DOHH2 (cell line): ENCODE results near the gene SF3B3.

Experiments
- H3F3A ChIP-seq: fragments of 200-600 bp; sonication (generic), shearing (Covaris generic); 2 replicates; pipeline ENCODE4 v1.6.0; 2016; ENCODE audit warnings: antibody characterized with exemption, mild to moderate bottlenecking; ENCODE audit not compliant: control insufficient read depth, insufficient read depth
- H3K27ac ChIP-seq: fragments of 200-600 bp; sonication (generic); 2 replicates; pipeline ENCODE4 v1.5.1; 2014; ENCODE audit warnings: low read depth, mild to moderate bottlenecking, low read length, moderate library complexity
- H3K27me3 ChIP-seq: fragments of 200-600 bp; sonication (generic); 2 replicates; pipeline ENCODE4 v1.6.1; 2014; ENCODE audit warnings: mild to moderate bottlenecking, low read length, mixed read lengths; ENCODE audit not compliant: control insufficient read depth
- H3K36me3 ChIP-seq: fragments of 200-600 bp; sonication (generic); 2 replicates; pipeline ENCODE4 v1.6.1; 2014; ENCODE audit warnings: mild to moderate bottlenecking, low read length, moderate library complexity, mixed read lengths; ENCODE audit not compliant: control insufficient read depth
- H3K4me1 ChIP-seq: fragments of 200-600 bp; sonication (generic); 2 replicates; pipeline ENCODE4 v1.6.1; 2014; ENCODE audit warnings: mild to moderate bottlenecking, low read length, mixed read lengths; ENCODE audit not compliant: control insufficient read depth
- H3K4me2 ChIP-seq: fragments of 200-600 bp; sonication (generic); 2 replicates; pipeline ENCODE4 v1.6.0; 2014; ENCODE audit warnings: mild to moderate bottlenecking, low read length, moderate library complexity
- H3K4me3 ChIP-seq: fragments of 200-600 bp; sonication (generic); 2 replicates; pipeline ENCODE4 v1.5.1; 2014; ENCODE audit warnings: mild to moderate bottlenecking, low read length, mixed read lengths
- H3K79me2 ChIP-seq: fragments of 200-600 bp; sonication (generic); 2 replicates; pipeline ENCODE4 v1.6.1; 2014; ENCODE audit warnings: mild to moderate bottlenecking, low read length, mixed read lengths; ENCODE audit not compliant: control insufficient read depth
- H3K9me2 ChIP-seq: fragments of 200-600 bp; sonication (generic); replicated peaks from 2 replicates; pipeline ENCODE4 v1.6.1; 2014; ENCODE audit warnings: mild to moderate bottlenecking, low read length, mixed read lengths; ENCODE audit not compliant: control insufficient read depth
- H3K9me3 ChIP-seq: fragments of 200-600 bp; sonication (generic); 2 replicates; pipeline ENCODE4 v1.6.1; 2014; ENCODE audit warnings: antibody characterized with exemption, low read length, mixed read lengths; ENCODE audit not compliant: control insufficient read depth, insufficient read depth
- H4K20me1 ChIP-seq: fragments of 200-600 bp; sonication (generic); 2 replicates; pipeline ENCODE4 v1.6.0; 2014; ENCODE audit warnings: low read depth, mild to moderate bottlenecking, antibody characterized with exemption, low read length, moderate library complexity; ENCODE audit not compliant: control insufficient read depth, insufficient read depth
- EZH2phosphoT487 ChIP-seq: fragments of 200-600 bp; sonication (generic); IDR thresholded peaks from 2 replicates; pipeline ENCODE4 v1.6.1; 2017; ENCODE audit warnings: borderline replicate concordance, mild to moderate bottlenecking, antibody characterized with exemption, low read length, moderate library complexity, mixed read lengths
- TF ChIP-seq, protein P1 (sequence below): fragments of 200-600 bp; sonication (generic); IDR thresholded peaks from one replicate; pipeline ENCODE4 v1.5.1; 2014; ENCODE audit warnings: antibody characterized with exemption, mild to moderate bottlenecking, low read depth, low read length; ENCODE audit not compliant: poor library complexity, severe bottlenecking

The SF3B3 gene

DNA sequence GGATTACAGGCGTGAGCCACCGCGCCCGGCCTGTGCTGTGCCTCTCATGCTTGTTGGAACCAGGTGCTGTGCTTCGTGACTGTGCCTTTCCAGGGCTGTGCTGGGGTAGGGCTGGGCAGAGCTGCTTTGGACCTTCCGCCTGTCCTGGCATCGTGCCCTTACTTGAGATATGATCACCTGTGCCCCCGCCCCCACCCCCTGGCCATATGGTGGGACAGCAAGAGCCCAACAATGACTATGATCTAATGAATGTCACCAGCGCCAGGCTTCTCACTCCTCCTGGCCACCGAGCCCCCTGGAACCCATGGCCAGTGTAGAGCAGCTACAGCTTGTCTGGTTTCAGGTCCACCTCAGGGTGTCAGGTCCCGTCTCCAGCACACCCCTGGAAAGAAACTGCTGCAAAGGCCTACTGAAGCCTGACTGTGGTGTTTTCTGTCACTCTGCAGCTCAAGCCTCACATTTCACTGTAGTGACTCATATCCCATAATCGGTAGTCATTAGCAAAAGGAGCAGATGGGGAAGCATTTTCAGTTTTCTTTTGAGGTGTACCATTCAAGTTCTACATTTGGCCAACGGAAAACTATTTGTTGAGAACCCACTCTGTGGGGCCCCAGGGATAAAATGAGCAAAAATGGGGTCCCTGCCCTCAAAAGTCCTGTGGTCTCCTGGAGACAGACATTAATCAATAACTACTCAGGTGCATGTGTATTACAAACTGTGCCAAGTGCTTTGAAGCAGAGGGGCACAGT, 47.2 kb upstream of the SF3B3 start:
- TF ChIP-seq, protein P1, sequence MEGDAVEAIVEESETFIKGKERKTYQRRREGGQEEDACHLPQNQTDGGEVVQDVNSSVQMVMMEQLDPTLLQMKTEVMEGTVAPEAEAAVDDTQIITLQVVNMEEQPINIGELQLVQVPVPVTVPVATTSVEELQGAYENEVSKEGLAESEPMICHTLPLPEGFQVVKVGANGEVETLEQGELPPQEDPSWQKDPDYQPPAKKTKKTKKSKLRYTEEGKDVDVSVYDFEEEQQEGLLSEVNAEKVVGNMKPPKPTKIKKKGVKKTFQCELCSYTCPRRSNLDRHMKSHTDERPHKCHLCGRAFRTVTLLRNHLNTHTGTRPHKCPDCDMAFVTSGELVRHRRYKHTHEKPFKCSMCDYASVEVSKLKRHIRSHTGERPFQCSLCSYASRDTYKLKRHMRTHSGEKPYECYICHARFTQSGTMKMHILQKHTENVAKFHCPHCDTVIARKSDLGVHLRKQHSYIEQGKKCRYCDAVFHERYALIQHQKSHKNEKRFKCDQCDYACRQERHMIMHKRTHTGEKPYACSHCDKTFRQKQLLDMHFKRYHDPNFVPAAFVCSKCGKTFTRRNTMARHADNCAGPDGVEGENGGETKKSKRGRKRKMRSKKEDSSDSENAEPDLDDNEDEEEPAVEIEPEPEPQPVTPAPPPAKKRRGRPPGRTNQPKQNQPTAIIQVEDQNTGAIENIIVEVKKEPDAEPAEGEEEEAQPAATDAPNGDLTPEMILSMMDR, result no peak
- no peak for TF ChIP-seq EZH2phosphoT487
- Histone ChIP-seq H3K27ac (no peak overlapping the region), H3F3A (no peaks in the 10 kb centered on the region), H3K4me3 (no peak overlapping the region), H3K36me3 (peaks cover 33% of the 10 kb centered on the region), H3K79me2 (no peaks in the 10 kb centered on the region), H3K9me2 (no peaks in the 10 kb centered on the region), H3K27me3 (no peaks in the 10 kb centered on the region), H4K20me1 (no peaks in the 10 kb centered on the region), H3K4me2 (peak overlapping the region; percentile 31; the same call in 1 of the 2 replicates), H3K4me1 (peaks cover 56% of the 10 kb centered on the region), H3K9me3 (no peaks in the 10 kb centered on the region)

DNA sequence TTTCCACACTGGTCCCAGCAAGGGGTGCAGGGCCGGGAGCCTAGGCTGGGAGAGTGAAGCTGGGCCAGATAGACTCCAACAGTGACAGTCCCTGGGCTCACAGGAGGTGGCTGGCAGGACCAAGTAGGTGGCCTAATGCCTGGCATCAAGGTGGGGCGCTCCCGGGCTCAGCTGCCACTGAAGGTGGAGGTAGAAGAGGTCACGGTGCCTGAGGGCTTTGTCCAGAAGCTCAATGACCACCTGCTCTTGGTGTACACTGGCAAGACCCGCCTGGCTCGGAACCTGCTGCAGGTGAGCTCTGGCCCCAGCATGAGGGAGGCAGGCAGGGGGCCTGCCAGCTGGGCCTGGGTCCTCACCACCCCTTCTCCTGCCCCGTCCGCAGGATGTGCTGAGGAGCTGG, 45.4 kb upstream of the SF3B3 start:
- Histone ChIP-seq H3K4me3 (no peak overlapping the region), H3K4me2 (no peak overlapping the region), H3K79me2 (no peaks in the 10 kb centered on the region), H3K9me3 (no peaks in the 10 kb centered on the region), H3K36me3 (peaks cover 44% of the 10 kb centered on the region), H3K9me2 (no peaks in the 10 kb centered on the region), H3F3A (peaks cover 5% of the 10 kb centered on the region), H4K20me1 (no peaks in the 10 kb centered on the region), H3K27me3 (no peaks in the 10 kb centered on the region), H3K27ac (no peak overlapping the region), H3K4me1 (peaks cover 74% of the 10 kb centered on the region)
- TF ChIP-seq, protein P1, result no peak
- no peak for TF ChIP-seq EZH2phosphoT487

DNA sequence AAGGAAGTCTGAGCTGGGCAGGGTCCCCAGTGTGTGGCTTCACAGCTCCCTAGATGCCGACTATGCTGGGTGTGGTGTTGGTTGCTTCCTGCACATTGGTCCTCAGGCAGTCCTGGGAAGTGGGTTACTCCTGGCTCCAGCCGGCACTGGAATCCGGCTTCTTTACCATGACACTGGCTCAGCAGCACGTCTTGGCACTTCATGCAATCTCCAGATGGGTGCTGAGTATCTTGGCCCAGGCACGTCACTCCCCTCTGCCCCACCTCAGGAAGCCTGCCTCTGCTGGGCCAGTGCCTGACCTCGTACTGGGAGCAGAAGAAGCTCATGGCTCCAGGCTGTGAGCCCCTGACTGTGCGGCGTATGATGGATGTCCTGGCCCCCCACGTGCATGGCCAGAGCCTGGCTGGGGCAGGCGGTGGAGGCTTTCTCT, 44.7 kb upstream of the SF3B3 start:
- Histone ChIP-seq H4K20me1 (no peaks in the 10 kb centered on the region), H3K36me3 (peaks cover 48% of the 10 kb centered on the region), H3K27ac (no peak overlapping the region), H3K4me2 (no peak overlapping the region), H3K79me2 (no peaks in the 10 kb centered on the region), H3K4me3 (no peak overlapping the region), H3F3A (peaks cover 10% of the 10 kb centered on the region), H3K9me2 (no peaks in the 10 kb centered on the region), H3K9me3 (no peaks in the 10 kb centered on the region), H3K27me3 (no peaks in the 10 kb centered on the region), H3K4me1 (peaks cover 75% of the 10 kb centered on the region)
- TF ChIP-seq, protein P1, result no peak
- TF ChIP-seq EZH2phosphoT487, result no peak
